Measurements from ENCODE around the gene FSHR.

Gene FSHR

GRCh38 chr2:49154140-49154539 lies at the start of gene FSHR:
Gene FSHR (minus strand): TSS chr2:49154515. CDS start chr2:49154417, 98 bp downstream.
- DNase-seq (ENCODE audit: low spot score in 2 of 2), result no peak
- Mint-ChIP-seq H3K9me3 (peaks cover 15% of the 10 kb centered on the region), H3K4me3 (no peak within 1 kb of the TSS), H3K4me1 (no peaks in the 10 kb centered on the region), H3K36me3 (no peaks in the 10 kb centered on the region), H3K27ac (no peak within 1 kb of the TSS)
- ATAC-seq, result no peak

DNA sequence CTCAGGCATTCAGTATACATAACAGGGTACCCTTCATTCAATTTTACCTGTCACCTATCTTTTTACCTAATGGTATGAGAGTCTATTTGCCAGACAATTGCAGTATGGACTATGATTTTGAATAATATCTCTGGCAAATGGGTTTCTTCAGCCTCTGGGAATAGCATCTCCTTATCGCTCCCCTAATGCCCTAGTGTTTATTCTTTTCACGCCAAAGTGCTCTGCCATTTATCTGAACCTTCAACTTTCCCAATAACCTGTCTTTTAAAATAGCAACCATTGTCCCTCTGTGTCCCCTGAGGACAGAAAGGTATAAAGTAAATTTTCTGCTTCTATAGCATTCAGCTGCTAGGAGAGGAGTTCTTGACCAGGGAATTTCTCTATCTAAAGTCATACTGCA lies 45.0 kb upstream of the FSHR start:
- no peaks in the 10 kb centered on the region for H3K36me3 Mint-ChIP-seq
- H3K9me3 Mint-ChIP-seq, result peaks cover 15% of the 10 kb centered on the region
- ATAC-seq (no peak), DNase-seq (ENCODE audit: low spot score in 2 of 2) (no peak)
- no peak overlapping the region for H3K4me3 Mint-ChIP-seq
- no peak overlapping the region for H3K27ac Mint-ChIP-seq
- no peaks in the 10 kb centered on the region for H3K4me1 Mint-ChIP-seq

- H3K36me3 Mint-ChIP-seq, result no peaks in the 10 kb centered on the region
Observed at GRCh38 chr2:49194701-49195100, 40.4 kb upstream of the FSHR start.

GRCh38 chr2:49192036-49192435 lies 37.7 kb upstream of the FSHR start:
- no peaks in the 10 kb centered on the region for H3K36me3 Mint-ChIP-seq
- no peaks in the 10 kb centered on the region for H3K4me1 Mint-ChIP-seq
- H3K4me3 Mint-ChIP-seq, result no peak overlapping the region
- DNase-seq (ENCODE audit: low spot score in 2 of 2) (no peak), ATAC-seq (no peak)
- peaks cover 12% of the 10 kb centered on the region for H3K9me3 Mint-ChIP-seq
- no peak overlapping the region for H3K27ac Mint-ChIP-seq

More at GRCh38 chr2:49194701-49195100, 40.4 kb upstream of the FSHR start:
- Mint-ChIP-seq H3K4me1 (no peaks in the 10 kb centered on the region), H3K4me3 (no peak overlapping the region), H3K9me3 (peaks cover 15% of the 10 kb centered on the region), H3K27ac (no peak overlapping the region)
- DNase-seq (ENCODE audit: low spot score in 2 of 2) (no peak), ATAC-seq (no peak)

GRCh38 chr2:49189512-49190225 lies 35.4 kb upstream of the FSHR start:
- no peak overlapping the region for H3K27ac Mint-ChIP-seq
- ATAC-seq (no peak), DNase-seq (ENCODE audit: low spot score in 2 of 2) (no peak)
- H3K4me3 Mint-ChIP-seq, result no peak overlapping the region
- H3K4me1 Mint-ChIP-seq, result no peaks in the 10 kb centered on the region
- no peaks in the 10 kb centered on the region for H3K36me3 Mint-ChIP-seq
- peaks cover 15% of the 10 kb centered on the region for H3K9me3 Mint-ChIP-seq

- Mint-ChIP-seq H3K27ac (no peak overlapping the region), H3K4me3 (no peak overlapping the region), H3K9me3 (peaks cover 11% of the 10 kb centered on the region), H3K36me3 (no peaks in the 10 kb centered on the region), H3K4me1 (no peaks in the 10 kb centered on the region)
- DNase-seq (ENCODE audit: low spot score in 2 of 2) (no peak), ATAC-seq (no peak)
Observed at GRCh38 chr2:49186050-49186648, 31.8 kb upstream of the FSHR start.

DNA sequence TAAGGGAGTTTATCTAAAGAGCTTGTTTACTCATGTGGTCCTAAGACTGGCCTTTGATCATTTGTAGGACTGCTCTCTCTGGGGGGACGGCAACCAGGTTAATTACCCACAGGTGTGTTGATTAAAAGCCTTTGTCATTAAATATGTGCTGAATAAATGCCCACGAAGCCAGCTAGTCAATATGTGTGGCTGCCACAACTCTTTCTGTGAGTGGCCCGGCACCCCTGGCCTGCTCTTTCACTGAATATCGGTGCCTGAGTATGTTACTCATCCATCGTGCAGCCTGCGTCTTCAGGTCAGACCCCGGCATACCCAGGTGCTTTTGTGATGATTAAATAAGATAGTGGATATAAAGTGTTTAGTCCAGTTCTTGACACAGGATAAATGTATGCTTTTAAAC lies 24.3 kb upstream of the FSHR start:
- ATAC-seq (no peak), DNase-seq (ENCODE audit: low spot score in 2 of 2) (no peak)
- no peaks in the 10 kb centered on the region for H3K36me3 Mint-ChIP-seq
- H3K4me3 Mint-ChIP-seq, result no peak overlapping the region
- no peaks in the 10 kb centered on the region for H3K4me1 Mint-ChIP-seq
- no peak overlapping the region for H3K27ac Mint-ChIP-seq
- peaks cover 4% of the 10 kb centered on the region for H3K9me3 Mint-ChIP-seq

- DNase-seq (ENCODE audit: low spot score in 2 of 2) (no peak), ATAC-seq (no peak)
- Mint-ChIP-seq H3K27ac (no peak overlapping the region), H3K4me1 (no peaks in the 10 kb centered on the region), H3K9me3 (peaks cover 4% of the 10 kb centered on the region), H3K4me3 (no peak overlapping the region), H3K36me3 (no peaks in the 10 kb centered on the region)
Observed at GRCh38 chr2:49177194-49177593, 22.9 kb upstream of the FSHR start.

DNA sequence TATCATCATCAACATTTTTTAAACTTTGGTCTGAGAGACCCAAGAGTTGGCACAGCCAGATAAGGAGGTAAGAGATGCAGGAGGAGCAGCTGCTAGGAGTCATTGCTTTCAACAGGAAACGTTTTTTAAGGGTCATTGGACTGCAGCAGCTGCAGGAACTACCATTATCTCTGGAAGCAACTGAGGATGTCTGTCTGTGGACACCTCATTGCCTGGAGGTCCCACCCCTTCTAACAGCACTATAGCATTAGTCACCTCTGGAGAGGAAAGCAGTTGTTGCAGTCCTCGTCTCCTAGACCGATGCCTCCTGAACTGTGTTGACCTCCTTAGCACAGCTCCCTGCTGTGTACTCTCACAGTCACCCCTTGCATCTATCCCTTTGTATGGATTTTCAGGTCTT lies 21.5 kb upstream of the FSHR start:
- Mint-ChIP-seq H3K27ac (no peak overlapping the region), H3K9me3 (peaks cover 9% of the 10 kb centered on the region), H3K4me1 (no peaks in the 10 kb centered on the region), H3K4me3 (no peak overlapping the region), H3K36me3 (no peaks in the 10 kb centered on the region)
- no peak for DNase-seq (ENCODE audit: low spot score in 2 of 2)
- ATAC-seq, result no peak

DNA sequence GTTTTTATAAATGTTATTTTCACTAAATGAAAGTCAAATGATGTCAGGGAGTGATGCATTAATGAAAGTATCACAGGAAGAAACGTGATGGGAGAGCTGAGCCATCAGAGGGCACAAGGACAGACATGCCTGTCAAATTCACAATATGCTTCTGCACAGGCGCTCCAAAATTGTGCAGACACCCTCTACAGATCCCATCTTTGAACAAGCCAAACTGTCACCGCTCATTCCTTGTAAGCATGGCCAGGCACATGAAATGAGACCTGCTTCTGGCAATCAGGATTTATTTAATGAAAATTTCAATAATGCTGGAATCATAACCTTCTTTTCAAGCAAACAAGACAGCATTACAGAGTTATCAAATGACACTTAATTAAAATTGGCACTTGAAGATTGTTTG lies 20.4 kb upstream of the FSHR start:
- Mint-ChIP-seq H3K9me3 (peaks cover 9% of the 10 kb centered on the region), H3K27ac (no peak overlapping the region), H3K4me3 (no peak overlapping the region), H3K4me1 (no peaks in the 10 kb centered on the region), H3K36me3 (no peaks in the 10 kb centered on the region)
- no peak for ATAC-seq
- DNase-seq (ENCODE audit: low spot score in 2 of 2), result no peak

DNA sequence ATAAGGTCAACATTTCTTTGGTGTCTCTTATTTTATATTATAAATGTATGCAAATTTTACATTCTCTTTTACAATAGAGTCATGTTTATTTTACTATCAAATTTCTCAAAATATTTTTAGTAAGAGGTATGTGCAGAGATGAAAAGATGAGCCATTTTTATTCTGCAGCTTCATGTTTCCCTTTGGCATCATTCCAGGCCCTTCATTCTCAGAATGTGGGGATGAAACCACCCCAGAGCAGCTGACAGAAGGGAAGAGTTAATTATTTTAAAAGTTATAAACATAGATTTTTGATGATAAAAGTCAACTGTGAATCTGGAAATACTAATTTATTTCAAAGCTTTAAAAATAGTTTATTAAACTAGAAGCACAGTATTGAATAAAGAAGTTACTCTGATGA lies 12.8 kb upstream of the FSHR start:
- Mint-ChIP-seq H3K4me3 (no peak overlapping the region), H3K27ac (no peak overlapping the region), H3K9me3 (peaks cover 12% of the 10 kb centered on the region), H3K4me1 (no peaks in the 10 kb centered on the region), H3K36me3 (no peaks in the 10 kb centered on the region)
- DNase-seq (ENCODE audit: low spot score in 2 of 2) (no peak), ATAC-seq (no peak)

- no peak for ATAC-seq
- Mint-ChIP-seq H3K9me3 (peaks cover 7% of the 10 kb centered on the region), H3K36me3 (no peaks in the 10 kb centered on the region), H3K27ac (no peak overlapping the region), H3K4me3 (no peak overlapping the region), H3K4me1 (no peaks in the 10 kb centered on the region)
- no peak for DNase-seq (ENCODE audit: low spot score in 2 of 2)
Observed at GRCh38 chr2:49165662-49166061, 11.3 kb upstream of the FSHR start.

GRCh38 chr2:49164729-49165128 lies 10.4 kb upstream of the FSHR start:
- Mint-ChIP-seq H3K9me3 (peaks cover 12% of the 10 kb centered on the region), H3K4me3 (no peak overlapping the region), H3K27ac (no peak overlapping the region), H3K36me3 (no peaks in the 10 kb centered on the region), H3K4me1 (no peaks in the 10 kb centered on the region)
- DNase-seq (ENCODE audit: low spot score in 2 of 2), result no peak
- ATAC-seq, result no peak

DNA sequence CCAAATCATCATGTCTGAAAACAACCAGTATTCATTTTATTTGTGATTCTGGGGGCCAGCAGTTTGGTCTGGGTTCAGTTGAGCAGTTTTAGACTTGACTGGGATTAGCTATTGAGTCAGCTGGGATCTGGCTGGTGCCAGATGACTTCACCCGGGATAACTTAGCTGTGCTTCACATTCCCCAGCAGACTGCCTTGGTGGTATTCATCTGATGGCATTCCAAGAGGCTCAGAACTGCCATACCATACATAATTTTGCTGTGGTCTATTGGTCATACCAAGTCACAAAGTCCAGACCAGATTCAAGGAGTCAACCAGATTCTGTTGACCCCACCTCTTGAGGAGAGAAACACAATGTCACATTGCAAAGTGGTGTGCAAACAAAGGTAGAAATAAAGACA lies 7.8 kb upstream of the FSHR start:
- H3K36me3 Mint-ChIP-seq, result no peaks in the 10 kb centered on the region
- no peaks in the 10 kb centered on the region for H3K4me1 Mint-ChIP-seq
- H3K4me3 Mint-ChIP-seq, result no peak overlapping the region
- no peak for ATAC-seq
- no peak overlapping the region for H3K27ac Mint-ChIP-seq
- DNase-seq (ENCODE audit: low spot score in 2 of 2), result no peak
- H3K9me3 Mint-ChIP-seq, result peaks cover 14% of the 10 kb centered on the region

DNA sequence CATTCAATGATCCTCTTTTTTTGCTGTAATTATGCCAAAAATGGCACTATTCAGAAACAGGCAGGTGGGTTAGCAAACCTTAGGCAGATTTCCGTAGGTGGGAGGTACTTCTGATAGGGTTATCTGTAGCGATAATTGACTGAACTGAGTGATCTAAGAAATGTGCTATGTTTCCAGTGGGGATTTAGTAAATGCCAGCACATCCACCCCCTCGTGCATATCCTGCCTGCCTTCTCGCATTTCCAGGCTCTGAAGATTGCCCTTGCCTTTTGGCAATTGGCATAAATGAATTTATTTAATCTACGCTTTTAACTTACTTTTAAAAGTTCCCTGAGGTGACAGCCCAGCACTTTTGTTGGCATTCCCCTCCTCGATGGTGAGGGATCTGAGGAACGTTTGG lies 576 bp upstream of the FSHR start:
- Mint-ChIP-seq H3K27ac (no peak overlapping the region), H3K36me3 (no peaks in the 10 kb centered on the region), H3K4me1 (no peaks in the 10 kb centered on the region), H3K4me3 (no peak overlapping the region), H3K9me3 (peaks cover 15% of the 10 kb centered on the region)
- ATAC-seq (no peak), DNase-seq (ENCODE audit: low spot score in 2 of 2) (no peak)

GRCh38 chr2:49153252-49153651 lies 1.1 kb downstream of the FSHR start:
- Mint-ChIP-seq H3K9me3 (peaks cover 17% of the 10 kb centered on the region), H3K4me1 (no peaks in the 10 kb centered on the region), H3K4me3 (no peak overlapping the region), H3K36me3 (no peaks in the 10 kb centered on the region), H3K27ac (no peak overlapping the region)
- ATAC-seq, result no peak
- DNase-seq (ENCODE audit: low spot score in 2 of 2), result no peak
